SH-SY5Y (cell line): ENCODE measurements around the gene MVK.

Experiments
- GATA2 ChIP-seq: IDR thresholded peaks from 2 replicates; pipeline ENCODE4 v1.6.1; 2011; ENCODE audit warnings: mild to moderate bottlenecking, low read depth, low read length
- GATA3 ChIP-seq: IDR thresholded peaks from 2 replicates; pipeline ENCODE4 v1.6.1; 2011; ENCODE audit warnings: low read depth, mild to moderate bottlenecking, low read length, moderate library complexity

MVK gene

GRCh38 chr12:109610523-109610922 is 36.9 kb downstream of the MVK start:
- TF ChIP-seq GATA2 (no peak), GATA3 (no peak)

GRCh38 chr12:109611223-109611622 is 37.6 kb downstream of the MVK start:
- no peak for TF ChIP-seq GATA3
- TF ChIP-seq GATA2: 0 out of 2 replicates have a peak, but pooled peaks have one; percentile 5

- TF ChIP-seq GATA3: no peak
- TF ChIP-seq GATA2: no peak
Observed at GRCh38 chr12:109612003-109612402, 38.4 kb downstream of the MVK start.

DNA sequence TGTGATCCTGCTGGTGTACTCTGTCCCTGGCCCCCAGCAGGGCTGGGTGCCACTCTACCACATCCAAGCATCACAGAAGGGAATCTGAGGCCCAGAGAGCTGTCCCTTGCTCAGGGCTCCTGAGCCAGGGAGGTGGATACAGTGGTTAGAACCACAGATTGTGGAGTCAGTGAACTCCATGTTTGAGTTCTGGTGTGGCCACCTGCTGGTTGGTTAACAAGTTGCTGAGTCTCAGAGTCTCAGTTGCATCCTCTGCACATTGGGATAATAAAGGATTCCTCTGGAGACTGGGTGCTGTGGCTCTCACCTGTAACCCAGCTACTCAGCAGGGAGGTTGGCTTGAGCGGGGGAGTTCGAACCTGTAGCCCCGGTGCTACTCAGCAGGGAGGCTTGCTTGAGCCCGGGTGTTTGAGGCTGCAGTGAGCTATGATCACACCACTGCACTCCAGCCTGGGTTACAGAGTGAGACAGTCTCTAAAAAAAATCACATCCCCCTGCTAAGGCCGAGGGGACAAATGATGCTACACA is 39.4 kb downstream of the MVK start:
- no peak for TF ChIP-seq GATA3
- TF ChIP-seq GATA2: no peak

DNA sequence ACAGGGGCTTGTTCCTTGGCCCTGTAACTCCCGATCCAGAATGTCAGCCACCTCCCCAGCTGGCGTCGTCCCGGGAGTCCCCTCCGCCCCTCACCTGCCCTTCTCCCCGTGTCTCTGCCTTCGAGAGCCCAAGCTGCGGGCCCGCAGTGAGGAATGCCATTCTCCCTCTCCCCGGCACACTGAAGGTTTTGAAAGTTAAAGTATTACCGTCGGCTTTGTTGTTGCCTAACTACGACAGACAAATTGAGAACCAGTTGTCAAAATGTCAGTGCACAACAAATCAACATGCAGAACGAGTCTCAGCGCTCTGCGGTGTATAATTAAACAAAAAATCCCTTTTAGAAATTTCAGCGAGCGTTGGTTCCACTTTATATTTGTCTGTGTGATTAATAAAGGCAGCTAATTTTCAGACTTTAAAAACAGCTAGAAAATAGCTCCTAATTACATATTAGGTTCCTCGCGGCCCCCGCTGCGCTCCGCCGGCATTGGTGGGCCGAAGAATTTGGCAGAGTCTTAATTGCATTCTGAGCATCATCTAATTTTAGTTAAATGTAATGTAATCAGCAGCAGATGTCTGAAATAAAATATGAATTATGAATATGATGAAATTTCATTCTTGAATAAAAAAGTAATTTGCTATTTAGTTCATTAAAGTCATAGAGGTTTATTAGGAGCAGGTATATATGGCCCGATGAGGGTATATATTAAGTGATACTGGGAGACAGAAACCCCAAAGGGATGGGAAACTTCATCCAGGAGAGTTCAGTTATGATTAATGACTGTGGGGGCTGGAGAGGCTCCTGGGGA is 40.3 kb downstream of the MVK start:
- no peak for TF ChIP-seq GATA3
- no peak for TF ChIP-seq GATA2

GRCh38 chr12:109615556-109616229 is 42.1 kb downstream of the MVK start:
- no peak for TF ChIP-seq GATA3
- TF ChIP-seq GATA2: no peak

GRCh38 chr12:109617491-109617890 is 43.9 kb downstream of the MVK start:
- TF ChIP-seq GATA2 (no peak), GATA3 (no peak)

GRCh38 chr12:109618082-109618481 is 44.5 kb downstream of the MVK start:
- TF ChIP-seq GATA2 (no peak), GATA3 (no peak)

DNA sequence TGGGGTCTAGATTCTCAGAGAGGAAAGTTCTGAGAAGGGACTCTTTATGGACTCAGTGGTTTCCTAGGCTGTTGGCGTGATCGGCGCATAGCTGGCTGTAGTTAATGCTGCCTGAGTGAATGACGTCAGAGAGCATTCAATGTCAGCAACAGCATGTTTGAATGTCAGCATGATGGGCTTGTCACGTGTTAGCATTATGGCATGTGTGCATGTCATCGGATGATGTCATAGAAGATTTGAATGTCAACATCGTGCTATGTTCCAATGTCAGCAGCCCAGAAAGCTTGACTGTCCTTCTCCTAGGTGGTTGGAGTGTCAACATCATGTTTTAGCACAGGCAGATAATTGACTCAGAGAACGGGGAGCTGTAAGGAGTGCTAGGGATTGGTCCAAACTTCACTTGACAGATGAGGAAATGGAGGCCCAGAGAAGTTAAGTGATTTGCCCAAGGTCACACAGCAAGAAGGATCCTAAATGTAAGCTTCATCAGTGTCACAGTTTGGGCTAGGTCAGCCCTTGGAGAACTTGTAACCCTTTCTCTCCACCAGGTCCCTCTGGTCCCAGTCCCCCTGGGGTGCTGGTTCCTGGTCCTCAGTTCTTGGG is 45.5 kb downstream of the MVK start:
- TF ChIP-seq GATA3 (no peak), GATA2 (no peak)

DNA sequence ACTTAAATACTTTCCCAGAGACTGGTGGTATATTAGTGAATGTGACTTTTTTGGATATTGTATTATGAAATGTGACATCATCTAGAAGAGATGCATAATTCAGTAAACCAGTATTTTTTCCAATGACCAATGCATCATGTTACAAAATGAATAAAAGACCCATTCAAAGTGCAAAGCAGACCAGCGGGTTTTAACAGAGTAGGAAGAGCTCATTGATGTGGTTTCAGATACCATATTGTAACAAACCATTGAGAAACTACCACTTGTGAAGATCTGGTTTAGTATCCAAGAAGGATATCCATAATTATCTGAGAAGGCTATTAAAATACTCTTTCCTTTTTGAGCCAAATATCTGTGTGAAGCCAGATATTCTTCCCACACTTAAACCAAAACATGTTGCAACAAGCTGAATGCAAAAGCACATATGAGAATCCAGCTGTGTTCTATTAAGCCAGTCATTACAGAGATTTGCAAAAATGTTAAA is 47.7 kb downstream of the MVK start:
- no peak for TF ChIP-seq GATA3
- no peak for TF ChIP-seq GATA2

- TF ChIP-seq GATA2 (peak; percentile 16; the same call in 1 of the 2 replicates), GATA3 (no peak)
Observed at GRCh38 chr12:109621901-109622364, 48.3 kb downstream of the MVK start.

DNA sequence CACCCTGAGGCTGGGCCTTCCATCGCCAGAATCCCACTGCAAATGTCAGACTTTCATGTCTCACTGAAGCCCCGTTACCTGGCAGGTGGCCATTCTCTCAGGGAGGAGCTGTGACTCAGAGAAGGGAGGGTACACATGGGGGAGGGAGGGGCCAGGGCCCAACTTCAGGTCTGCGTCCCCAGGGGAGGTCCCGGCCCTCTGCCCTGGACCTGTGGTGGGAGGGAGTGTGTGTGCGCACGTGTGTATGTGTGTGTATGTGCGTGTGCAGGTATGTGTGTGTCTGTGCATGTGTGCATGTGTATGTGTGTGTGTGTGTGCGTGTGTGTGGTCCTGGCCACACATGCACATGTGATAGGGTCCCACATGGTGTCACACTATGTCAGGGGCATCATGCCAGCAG is 50.9 kb downstream of the MVK start:
- TF ChIP-seq GATA3 (no peak), GATA2 (no peak)

GRCh38 chr12:109625131-109625559 is 51.6 kb downstream of the MVK start:
- no peak for TF ChIP-seq GATA3
- TF ChIP-seq GATA2: peak; percentile 75

DNA sequence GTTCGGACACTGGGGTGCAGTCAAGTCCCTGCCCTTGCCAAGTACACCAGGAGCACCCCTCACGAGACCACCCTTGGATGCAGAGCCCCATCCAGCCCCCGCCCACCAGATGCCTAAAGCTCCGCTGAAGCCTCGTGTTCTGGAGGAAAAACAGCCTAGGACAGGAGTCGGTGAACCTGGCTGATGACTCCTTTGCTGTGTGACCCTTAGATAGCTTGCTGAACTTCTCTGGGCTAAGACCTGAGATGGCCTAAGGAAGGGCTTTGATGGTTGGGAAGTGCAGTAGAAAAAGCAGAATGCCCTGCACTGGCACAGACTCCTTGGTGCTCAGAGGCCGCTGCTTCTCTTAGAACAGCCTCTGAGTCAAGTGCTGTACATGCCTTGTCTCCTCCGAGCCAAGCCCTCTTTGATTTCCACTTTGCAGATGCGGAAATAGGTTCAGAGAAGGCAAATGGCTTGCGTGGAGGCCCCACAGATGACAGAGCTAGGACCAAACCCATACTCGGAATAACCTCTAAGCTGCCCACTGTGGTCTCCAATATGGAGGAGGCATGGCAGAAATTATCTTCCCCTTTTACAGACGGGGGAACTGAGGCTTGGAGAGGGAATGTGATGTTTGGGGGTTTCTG is 52.3 kb downstream of the MVK start:
- TF ChIP-seq GATA3 (no peak), GATA2 (no peak)
